ENCODE results near the gene TRIM47.

The TRIM47 gene

GRCh38 chr17:75908201-75908600 lies 29.8 kb upstream of the TRIM47 start:
- no peak for DNase-seq

- no peak for DNase-seq
These were observed 27.9 kb upstream of the TRIM47 start for GRCh38 chr17:75906143-75906884.

DNA sequence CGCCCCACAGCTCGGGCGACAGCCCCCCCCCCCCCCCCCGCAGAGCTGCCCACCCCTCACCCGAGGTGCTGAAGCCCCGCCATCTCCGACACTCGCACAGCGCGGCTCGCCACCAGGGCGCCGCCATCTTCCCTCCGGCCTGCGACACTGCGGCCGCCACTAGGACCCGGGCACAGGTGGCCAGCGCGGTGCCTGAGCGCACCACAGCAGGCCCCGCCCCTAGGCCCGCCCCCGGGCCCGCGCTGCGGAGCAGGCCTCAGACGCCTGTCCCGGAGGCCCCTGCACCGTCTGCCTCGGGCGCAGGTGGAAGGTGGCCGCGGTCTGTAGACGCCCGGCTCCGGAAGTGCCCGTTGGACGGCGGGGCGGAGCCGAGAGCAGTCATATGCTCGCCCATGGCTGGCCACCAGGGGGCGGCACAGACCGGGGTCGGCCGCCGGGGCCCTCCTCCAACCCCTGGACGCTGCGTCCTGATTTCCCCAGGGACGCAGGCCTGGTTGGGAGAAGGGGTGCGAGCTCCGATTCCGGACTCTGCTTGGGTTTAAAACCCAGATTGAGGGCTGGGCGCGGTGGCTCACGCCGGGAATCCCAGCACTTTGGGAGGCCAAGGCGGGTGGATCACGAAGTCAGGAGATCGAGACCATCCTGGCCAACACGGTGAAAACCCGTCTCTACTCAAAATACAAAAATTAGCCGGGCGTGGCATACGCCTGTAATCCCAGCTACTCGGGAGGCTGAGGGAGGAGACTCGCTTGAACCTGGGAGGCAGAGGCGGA lies 26.6 kb upstream of the TRIM47 start, which contains the start of gene MRPL38:
Gene MRPL38 (minus strand): TSS at position 136 of the 773 bp plus-strand sequence. CDS start 9 bp downstream, at position 127.
- peak; percentile 87 for DNase-seq

- no peak for DNase-seq
These were observed 24.0 kb upstream of the TRIM47 start for GRCh38 chr17:75902406-75902805.

DNA sequence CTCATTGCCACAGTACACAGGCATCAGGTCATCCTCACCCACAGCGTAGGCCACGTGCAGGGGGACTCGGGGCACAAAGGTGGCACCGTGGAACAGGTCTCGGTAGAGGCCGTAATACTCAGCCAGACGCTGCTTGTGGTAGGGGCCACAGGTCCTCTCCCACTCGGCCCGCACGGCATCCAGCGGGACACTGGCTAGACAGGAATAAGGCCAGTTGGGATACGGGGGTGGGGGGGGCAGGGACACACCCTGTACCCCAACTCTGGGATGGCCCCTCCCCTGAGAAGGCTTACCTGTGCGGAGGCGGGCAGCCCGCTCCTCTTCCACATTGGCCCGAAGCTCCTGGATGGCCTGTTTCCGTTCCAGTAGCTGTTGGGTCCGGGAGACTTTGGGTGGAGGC lies 23.3 kb upstream of the TRIM47 start:
- DNase-seq, result no peak

DNA sequence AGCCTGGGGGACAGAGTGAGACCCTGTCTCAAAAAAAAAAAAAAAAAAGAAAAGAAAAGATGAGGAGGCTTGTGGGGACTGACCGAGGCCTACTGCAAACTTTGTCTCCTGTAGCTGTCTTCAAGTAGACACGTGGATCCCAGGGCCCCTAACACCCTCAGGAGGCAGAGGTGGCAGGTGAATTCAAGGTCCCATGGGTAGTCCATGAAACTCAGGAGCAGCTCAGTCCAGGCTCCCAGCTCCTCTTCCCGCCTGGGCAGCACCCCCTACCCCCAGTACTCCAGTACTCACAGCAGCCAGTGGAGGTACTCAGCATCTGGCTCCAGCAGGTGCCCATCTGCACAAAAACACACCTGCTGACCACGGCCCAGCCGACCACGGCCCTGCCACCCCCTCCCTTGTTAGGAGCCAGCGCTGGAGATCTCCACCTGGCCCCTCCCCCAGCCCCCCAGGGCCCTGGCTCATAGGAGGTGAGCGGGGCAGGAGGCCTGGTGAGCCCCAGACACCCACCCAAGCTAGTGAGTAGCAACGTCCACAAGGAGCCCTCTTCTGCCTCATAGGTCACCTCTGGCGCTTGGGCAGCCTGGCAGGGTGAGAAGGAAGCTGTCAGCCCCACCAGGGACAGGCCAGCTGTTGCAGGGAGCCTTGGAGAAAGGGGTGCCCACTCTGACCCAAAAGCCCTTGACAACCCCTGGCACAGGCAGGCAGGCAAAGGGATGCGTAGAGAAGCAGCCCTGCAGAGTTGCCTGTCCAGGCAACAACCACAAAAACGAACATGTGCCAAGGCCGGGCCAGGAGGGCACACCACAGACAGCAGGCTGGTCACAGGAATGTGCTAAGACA lies 22.5 kb upstream of the TRIM47 start:
- no peak for DNase-seq

DNA sequence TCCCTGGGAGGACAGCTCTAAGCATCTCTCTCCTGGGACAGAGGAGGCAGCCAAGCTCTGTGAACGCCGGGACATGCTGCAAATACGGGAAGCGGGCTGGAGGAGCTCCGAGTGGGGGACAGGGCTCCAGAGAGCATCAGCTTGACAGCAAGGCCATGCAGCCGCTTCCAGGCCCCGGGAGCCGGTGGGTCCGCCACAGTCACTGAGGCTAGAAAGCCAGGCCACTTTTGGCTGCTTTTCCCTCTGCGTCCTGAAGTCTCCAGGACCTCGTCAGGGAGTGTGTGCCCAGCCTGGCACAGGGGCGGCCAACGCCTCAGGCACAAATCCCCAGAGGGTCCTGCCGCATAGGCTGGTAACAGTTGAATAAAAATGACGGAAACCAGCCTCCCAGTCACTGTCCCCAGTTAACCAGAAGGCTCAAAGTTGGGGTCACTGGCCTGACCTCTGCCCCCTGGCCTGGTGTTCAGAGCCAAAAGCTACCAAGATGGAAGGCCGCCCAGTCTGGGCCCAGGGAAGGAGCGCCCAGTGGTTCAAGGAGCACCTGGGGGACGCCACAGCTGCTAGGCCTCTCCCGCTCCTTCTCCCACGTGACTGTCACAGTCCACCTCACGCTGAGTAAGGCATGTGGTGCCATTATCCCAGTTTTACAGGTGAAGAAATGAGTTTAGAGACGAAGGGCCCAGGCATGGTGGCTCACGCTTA lies 21.5 kb upstream of the TRIM47 start:
- no peak for DNase-seq

DNA sequence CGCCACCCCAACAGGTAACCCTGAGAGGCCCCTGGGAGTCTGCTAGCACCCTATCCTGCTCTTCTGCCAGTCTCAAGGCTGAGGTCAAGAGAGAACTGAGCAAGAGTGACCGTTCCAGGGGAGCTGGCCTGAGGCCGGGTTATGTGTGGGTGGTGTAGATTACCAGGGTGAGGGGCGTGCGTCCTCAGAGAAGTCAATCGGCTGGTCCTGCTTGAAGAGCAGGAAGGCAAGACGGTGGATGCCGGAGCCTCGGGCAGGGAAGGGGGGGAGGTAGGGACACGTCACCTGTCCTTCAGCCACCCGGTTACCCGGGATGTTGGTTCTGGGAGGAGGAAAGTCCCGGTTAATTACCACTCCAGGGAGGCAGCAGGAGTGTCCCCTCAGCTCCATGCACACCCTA lies 21.0 kb upstream of the TRIM47 start:
- DNase-seq, result no peak

GRCh38 chr17:75898791-75899190 lies 20.4 kb upstream of the TRIM47 start:
- DNase-seq, result no peak

DNA sequence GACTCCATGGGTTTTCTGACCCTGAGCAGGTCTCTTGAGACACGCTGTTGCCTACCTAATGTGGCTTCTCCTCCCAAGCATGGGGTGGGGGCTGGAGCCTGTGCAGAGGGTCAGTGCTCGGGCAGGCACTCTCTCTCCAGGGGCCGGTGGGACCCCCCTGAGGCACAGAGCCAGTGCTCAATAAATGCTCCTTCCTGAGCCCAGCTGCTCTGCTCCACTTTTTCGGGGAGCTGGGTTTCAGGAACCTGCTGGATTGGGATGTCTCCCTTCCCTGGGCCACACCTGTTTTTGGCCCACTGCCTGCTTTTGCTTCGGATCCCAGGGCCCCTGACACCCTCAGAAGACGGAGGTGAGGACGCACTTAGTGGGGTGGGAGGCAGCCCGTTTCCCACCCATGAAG lies 19.7 kb upstream of the TRIM47 start:
- no peak for DNase-seq

DNA sequence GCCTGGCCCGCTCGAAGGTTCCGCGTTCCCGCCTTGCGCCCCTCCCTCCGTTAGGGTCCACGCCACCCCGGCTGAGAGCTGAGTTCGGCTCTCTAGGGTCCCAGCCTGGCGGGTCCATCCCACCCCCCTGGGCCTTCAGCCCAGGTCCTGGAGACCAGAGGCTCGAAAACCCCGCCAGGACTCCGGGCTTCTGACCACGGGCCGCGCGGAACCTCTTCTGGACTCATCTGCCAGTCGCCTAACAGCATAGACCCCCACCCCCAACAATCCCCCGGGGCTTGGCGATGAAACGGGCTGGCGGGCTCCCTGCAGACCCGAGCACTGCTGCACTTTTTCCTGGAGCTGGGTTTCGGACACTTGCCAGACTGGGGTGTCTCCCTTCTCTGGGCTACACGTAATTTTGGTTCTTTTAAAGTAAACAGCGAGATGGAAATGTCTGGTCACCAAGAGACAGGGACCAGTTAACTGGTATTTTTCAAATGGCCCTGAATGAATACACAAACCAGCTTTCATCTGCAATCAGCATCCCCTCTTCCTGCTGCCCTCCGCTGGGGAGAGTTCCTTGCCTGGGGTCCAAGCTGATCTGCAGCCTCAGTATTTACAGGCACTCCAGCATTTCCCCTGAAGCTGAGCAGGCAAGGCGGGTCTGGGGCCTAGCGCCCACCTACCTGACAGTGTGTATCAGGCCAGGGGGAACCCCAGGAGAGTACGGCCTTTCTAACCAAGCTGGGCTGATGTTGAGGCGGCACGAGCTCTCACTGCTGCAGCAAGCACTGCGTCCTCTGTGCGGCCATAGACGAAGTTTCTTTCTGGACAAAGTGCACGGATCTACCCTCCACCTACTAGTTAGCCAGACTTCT lies 19.0 kb upstream of the TRIM47 start:
- no peak for DNase-seq

GRCh38 chr17:75896415-75897159 lies 18.2 kb upstream of the TRIM47 start, which contains the start of gene TRIM65:
Gene TRIM65, minus strand, starts transcription at chr17:75896951. Its CDS starts 14 bp downstream, at chr17:75896937.
- DNase-seq, result peak; percentile 69

- DNase-seq, result no peak
These were observed 17.2 kb upstream of the TRIM47 start for GRCh38 chr17:75895370-75896155.

DNA sequence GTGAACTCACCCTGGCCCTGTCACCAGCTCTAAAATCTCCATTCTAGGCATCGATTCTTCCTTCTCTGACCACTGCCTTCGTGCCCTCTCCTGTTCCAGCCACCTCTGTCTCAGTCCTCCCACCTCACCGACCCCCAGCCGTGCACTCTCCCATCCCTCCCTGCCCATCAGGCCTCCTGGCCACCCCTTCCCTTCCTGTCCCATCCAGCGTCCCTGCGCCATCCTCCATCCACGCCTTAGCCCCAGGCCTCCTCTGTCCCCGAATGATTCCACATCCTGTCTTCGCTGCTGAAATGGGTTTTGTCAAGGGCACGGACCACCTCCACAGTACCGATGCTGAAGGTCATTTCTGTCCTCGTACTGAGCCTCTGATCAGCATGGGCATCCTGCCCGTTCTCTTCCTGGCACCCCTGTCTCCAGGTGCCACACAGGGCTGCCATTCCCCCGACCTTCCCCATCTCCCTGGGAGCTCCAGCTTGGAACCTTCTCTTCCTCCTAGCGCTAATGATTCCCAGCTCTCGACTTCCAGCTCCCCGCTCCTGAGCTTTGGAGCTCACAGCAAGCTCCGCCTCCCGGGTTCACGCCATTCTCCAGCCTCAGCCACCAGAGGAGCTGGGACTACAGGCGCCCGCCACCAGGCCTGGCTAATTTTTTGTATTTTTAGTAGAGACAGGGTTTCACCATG lies 15.8 kb upstream of the TRIM47 start:
- DNase-seq, result no peak

DNA sequence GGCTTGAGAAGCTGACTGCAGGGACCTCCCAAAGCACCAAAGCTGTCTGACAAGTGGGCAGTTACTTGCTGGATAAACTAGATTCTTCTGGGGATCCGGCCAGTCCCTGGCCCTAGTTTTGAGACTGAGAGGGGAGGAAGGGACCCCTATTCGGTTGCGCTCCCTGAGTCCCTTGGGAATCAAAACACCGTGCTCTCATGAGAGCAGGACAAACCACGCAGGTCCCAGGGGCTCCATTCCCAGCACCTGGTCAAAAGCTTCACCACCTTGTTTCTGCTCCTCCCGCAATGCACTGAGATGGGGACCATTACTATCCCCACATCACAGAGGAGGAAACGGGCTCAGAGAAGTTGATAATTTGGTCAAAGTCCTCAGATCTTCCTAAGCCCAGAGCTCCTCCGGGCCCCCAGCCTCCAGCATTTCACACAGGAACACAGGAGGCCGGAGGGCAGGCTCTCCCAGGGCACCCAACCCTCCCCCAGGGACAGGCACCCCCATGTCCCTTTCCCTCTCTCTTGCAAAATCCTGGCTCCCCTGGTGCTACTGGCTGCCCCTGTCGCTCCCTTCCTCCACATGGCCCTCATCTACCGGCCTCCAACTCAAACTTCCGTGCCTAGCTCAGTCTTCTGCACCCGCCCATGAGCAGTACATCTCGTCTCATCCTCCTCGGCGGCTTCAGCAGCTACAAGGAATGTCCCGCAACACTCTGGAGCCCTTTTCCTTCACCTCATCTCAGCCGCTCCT lies 15.1 kb upstream of the TRIM47 start:
- no peak for DNase-seq

DNA sequence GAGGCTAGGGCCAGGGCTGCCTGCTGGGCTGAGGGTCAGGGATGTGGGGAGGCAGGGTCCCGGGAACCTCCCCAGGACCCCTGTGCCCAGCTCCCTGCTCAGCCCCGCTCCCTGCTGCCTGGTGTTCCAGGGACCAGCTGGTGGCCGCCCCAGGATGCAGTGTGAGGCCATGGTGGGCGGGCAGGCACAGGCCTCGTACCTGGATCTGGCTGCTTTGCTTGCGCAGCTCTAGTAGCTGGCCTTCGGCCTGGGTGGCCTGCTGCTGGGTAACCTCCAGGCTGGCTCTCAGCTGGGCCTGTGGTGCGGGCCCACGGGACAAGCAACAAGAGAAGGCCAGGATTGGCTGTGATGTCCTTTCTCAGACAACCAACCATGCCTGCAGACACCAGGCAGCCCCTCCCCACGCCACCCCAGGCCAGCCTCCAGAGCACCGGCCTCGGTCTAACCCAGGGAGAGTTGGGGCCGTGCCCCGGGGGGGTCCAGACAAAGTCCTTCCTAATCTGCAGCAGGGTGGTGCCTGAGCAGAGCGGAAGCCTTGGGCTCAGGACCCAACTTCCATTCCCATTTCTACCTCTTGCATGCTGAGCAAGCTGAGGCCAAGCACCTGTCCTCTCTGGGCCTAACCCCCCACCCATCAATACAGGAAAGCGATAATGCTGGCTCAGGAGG lies 14.3 kb upstream of the TRIM47 start:
- no peak for DNase-seq

- DNase-seq, result no peak
These were observed 13.5 kb upstream of the TRIM47 start for GRCh38 chr17:75891605-75892555.
